ENCODE results near the gene RNF31. TPM values are rescaled to one million over a fixed set of nuclear protein-coding genes. Genes with fewer than 3 reads are reported as not detected.
A peak's percentile ranks its signal among the peaks of the same experiment; 100 is the strongest.

RNF31 gene
- total and polyA plus RNA-seq, 2 of the 13 experiments (the other 11 are each of a cell fraction or from before 2014, with no cell fraction given), result 48.2 to 86.8 TPM

DNA sequence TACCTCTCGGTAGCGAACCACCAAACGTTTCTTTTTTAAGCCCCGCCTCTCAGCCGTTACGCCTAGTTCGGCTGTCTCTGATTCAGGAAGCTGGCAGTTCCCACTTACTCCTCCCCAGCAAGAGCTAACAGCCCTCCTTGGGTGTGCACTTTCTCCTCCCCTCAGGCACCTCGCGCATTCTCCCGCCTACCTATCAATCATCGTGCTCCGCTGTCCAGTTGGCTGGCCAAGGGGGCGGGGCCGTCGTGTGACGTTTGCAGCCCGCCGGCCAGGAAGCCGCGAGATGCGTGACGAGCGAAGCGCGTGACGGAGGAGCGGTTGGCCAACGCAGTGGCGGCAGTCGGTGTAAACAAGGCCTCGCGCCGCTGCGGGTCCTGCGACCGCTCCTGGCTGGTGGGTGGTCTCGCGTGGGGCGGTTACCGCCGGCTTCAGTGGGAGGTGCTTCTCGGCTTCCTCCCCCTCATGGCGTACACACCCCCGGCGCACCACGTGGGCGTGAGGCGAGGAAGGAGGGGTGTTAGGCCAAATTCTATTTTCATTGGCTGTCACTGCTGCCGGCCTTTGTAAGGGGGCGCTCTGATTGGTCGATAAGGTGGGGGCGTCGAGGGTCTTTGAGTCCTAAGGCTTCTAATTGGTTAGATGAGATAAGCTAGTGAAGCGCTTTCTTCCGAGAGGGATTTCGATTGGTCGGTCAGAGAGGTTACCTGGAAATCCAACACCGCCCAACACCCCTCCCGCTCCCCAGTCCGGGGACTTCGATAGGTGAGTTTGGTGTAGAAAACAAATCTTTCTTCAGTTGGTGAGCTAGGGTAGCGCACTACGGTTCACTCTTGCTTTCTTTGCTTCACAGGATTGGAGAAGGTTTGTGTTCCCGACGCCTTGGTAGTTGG is 32.5 kb upstream of the RNF31 start, which contains the start of the genes DCAF11 and NRL (continued):
- peak; percentile 98 for TF ChIP-seq TBX2 (CRISPR knock-in tag; IDR thresholded peaks at IDR 0.05; ENCODE audit: borderline replicate concordance)
- peak; percentile 88 for TF ChIP-seq ZNF709 (CRISPR knock-in tag; IDR thresholded peaks at IDR 0.05)
- TF ChIP-seq NFATC3 (CRISPR knock-in tag; IDR thresholded peaks at IDR 0.05), result peak; percentile 99
- TF ChIP-seq ZNF572 (CRISPR knock-in tag; IDR thresholded peaks at IDR 0.05), result peak; percentile 86; the same call in 1 of the 2 replicates
- peak; percentile 49; the same call in 1 of the 2 replicates for TF ChIP-seq HNF4G (IDR thresholded peaks at IDR 0.05; ENCODE audit: borderline replicate concordance, low read depth, low read length)
- TF ChIP-seq HNF4G (CRISPR knock-in tag; IDR thresholded peaks at IDR 0.05; ENCODE audit: borderline replicate concordance, low read depth), result peak; percentile 68
- TF ChIP-seq ZNF577 (CRISPR knock-in tag; IDR thresholded peaks at IDR 0.05; ENCODE audit: borderline replicate concordance, low read depth), result no peak
- peak; percentile 99 for TF ChIP-seq CAMTA2 (CRISPR knock-in tag; IDR thresholded peaks at IDR 0.05; ENCODE audit: borderline replicate concordance)
- peak; percentile 93 for TF ChIP-seq RAD51 (IDR thresholded peaks at IDR 0.05; ENCODE audit: borderline replicate concordance)
- TF ChIP-seq PTBP1 (IDR thresholded peaks at IDR 0.05; ENCODE audit: low read depth, low read length, poor library complexity, severe bottlenecking), result peak; percentile 99
- TF ChIP-seq, protein P1, sequence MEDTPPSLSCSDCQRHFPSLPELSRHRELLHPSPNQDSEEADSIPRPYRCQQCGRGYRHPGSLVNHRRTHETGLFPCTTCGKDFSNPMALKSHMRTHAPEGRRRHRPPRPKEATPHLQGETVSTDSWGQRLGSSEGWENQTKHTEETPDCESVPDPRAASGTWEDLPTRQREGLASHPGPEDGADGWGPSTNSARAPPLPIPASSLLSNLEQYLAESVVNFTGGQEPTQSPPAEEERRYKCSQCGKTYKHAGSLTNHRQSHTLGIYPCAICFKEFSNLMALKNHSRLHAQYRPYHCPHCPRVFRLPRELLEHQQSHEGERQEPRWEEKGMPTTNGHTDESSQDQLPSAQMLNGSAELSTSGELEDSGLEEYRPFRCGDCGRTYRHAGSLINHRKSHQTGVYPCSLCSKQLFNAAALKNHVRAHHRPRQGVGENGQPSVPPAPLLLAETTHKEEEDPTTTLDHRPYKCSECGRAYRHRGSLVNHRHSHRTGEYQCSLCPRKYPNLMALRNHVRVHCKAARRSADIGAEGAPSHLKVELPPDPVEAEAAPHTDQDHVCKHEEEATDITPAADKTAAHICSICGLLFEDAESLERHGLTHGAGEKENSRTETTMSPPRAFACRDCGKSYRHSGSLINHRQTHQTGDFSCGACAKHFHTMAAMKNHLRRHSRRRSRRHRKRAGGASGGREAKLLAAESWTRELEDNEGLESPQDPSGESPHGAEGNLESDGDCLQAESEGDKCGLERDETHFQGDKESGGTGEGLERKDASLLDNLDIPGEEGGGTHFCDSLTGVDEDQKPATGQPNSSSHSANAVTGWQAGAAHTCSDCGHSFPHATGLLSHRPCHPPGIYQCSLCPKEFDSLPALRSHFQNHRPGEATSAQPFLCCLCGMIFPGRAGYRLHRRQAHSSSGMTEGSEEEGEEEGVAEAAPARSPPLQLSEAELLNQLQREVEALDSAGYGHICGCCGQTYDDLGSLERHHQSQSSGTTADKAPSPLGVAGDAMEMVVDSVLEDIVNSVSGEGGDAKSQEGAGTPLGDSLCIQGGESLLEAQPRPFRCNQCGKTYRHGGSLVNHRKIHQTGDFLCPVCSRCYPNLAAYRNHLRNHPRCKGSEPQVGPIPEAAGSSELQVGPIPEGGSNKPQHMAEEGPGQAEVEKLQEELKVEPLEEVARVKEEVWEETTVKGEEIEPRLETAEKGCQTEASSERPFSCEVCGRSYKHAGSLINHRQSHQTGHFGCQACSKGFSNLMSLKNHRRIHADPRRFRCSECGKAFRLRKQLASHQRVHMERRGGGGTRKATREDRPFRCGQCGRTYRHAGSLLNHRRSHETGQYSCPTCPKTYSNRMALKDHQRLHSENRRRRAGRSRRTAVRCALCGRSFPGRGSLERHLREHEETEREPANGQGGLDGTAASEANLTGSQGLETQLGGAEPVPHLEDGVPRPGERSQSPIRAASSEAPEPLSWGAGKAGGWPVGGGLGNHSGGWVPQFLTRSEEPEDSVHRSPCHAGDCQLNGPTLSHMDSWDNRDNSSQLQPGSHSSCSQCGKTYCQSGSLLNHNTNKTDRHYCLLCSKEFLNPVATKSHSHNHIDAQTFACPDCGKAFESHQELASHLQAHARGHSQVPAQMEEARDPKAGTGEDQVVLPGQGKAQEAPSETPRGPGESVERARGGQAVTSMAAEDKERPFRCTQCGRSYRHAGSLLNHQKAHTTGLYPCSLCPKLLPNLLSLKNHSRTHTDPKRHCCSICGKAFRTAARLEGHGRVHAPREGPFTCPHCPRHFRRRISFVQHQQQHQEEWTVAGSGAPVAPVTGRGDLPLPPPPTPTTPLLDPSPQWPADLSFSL (CRISPR knock-in tag; IDR thresholded peaks at IDR 0.05), result no peak
- 0 out of 2 replicates have a peak, but pooled peaks have one; percentile 40 for TF ChIP-seq ZSCAN29 (CRISPR knock-in tag; conservative IDR thresholded peaks at IDR 0.05)
- TF ChIP-seq RBFOX2 (IDR thresholded peaks at IDR 0.05; ENCODE audit: low read depth, low read length), result peak; percentile 100
- peak; percentile 99 for TF ChIP-seq BRD4 (CRISPR knock-in tag; IDR thresholded peaks at IDR 0.05)
- TF ChIP-seq, protein P2, sequence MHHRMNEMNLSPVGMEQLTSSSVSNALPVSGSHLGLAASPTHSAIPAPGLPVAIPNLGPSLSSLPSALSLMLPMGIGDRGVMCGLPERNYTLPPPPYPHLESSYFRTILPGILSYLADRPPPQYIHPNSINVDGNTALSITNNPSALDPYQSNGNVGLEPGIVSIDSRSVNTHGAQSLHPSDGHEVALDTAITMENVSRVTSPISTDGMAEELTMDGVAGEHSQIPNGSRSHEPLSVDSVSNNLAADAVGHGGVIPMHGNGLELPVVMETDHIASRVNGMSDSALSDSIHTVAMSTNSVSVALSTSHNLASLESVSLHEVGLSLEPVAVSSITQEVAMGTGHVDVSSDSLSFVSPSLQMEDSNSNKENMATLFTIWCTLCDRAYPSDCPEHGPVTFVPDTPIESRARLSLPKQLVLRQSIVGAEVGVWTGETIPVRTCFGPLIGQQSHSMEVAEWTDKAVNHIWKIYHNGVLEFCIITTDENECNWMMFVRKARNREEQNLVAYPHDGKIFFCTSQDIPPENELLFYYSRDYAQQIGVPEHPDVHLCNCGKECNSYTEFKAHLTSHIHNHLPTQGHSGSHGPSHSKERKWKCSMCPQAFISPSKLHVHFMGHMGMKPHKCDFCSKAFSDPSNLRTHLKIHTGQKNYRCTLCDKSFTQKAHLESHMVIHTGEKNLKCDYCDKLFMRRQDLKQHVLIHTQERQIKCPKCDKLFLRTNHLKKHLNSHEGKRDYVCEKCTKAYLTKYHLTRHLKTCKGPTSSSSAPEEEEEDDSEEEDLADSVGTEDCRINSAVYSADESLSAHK (CRISPR knock-in tag; IDR thresholded peaks at IDR 0.05; ENCODE audit: borderline replicate concordance), result peak; percentile 46; the same call in 1 of the 2 replicates
- TF ChIP-seq, protein P3, sequence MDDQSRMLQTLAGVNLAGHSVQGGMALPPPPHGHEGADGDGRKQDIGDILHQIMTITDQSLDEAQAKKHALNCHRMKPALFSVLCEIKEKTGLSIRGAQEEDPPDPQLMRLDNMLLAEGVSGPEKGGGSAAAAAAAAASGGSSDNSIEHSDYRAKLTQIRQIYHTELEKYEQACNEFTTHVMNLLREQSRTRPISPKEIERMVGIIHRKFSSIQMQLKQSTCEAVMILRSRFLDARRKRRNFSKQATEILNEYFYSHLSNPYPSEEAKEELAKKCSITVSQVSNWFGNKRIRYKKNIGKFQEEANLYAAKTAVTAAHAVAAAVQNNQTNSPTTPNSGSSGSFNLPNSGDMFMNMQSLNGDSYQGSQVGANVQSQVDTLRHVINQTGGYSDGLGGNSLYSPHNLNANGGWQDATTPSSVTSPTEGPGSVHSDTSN (CRISPR knock-in tag; IDR thresholded peaks at IDR 0.05; ENCODE audit: borderline replicate concordance), result peak; percentile 86; the same call in 1 of the 2 replicates
- TF ChIP-seq SAFB2 (CRISPR knock-in tag; IDR thresholded peaks at IDR 0.05; ENCODE audit: borderline replicate concordance, low read depth), result peak; percentile 90
- TF ChIP-seq ZNF260 (CRISPR knock-in tag; IDR thresholded peaks at IDR 0.05; ENCODE audit: borderline replicate concordance, low read depth), result no peak

All from HepG2 (cell line).